Uterus (tissue), 4 donors: ENCODE results near the gene NLGN1. TPM values are rescaled to one million over a fixed set of nuclear protein-coding genes. Genes with fewer than 3 reads are reported as not detected.

ENCODE experiments used
- DNase-seq, 2 donors: peaks; one replicate each; pipeline ENCODE4 v3.0.0-alpha.2; 2019 to 2020
- H3K27ac ChIP-seq, 2 donors: fragments of 200-600 bp; sonication (generic); 1 replicate in 1 of 2; 2 replicates in 1 of 2; pipeline ENCODE4 v1.5.1; 2016 to 2018
- H3K27me3 ChIP-seq, 2 donors: fragments of 200-600 bp; sonication (generic); one replicate each; pipeline ENCODE4 v1.5.1; 2018 to 2019; ENCODE audit warnings: control low read depth in 1 of 2
- H3K36me3 ChIP-seq, 2 donors: fragments of 200-600 bp; sonication (generic); one replicate each; pipeline ENCODE4 v1.5.1; 2019; ENCODE audit warnings: control low read depth in 1 of 2
- H3K4me1 ChIP-seq, 2 donors: fragments of 200-600 bp; sonication (generic); one replicate each; pipeline ENCODE4 v1.5.1; 2018 to 2019; ENCODE audit warnings: control low read depth in 1 of 2
- H3K4me3 ChIP-seq, 2 donors: fragments of 200-600 bp; sonication (generic); 1 replicate in 1 of 2; 2 replicates in 1 of 2; pipeline ENCODE4 v1.5.1; 2018 to 2019; ENCODE audit warnings: mild to moderate bottlenecking in 1 of 2
- H3K9me3 ChIP-seq, 2 donors: fragments of 200-600 bp; sonication (generic); one replicate each; pipeline ENCODE4 v1.5.1; 2019; ENCODE audit warnings: control low read depth in 1 of 2
- CTCF ChIP-seq, 4 experiments: fragments of 200-600 bp in 2 of 4; fragments of 450-650 bp in 2 of 4; sonication (generic) in 2 of 4; IDR thresholded peaks; one replicate each; pipeline ENCODE4 v1.5.1; 2016 to 2019; ENCODE audit warnings: antibody characterized with exemption in 4 of 4, mild to moderate bottlenecking in 2 of 4, moderate library complexity in 1 of 4
- POLR2A ChIP-seq, 2 donors: fragments of 450-650 bp; IDR thresholded peaks; one replicate each; pipeline ENCODE4 v1.6.1; 2016; ENCODE audit warnings: antibody characterized with exemption in 2 of 2, mild to moderate bottlenecking in 1 of 2, moderate library complexity in 1 of 2
- intact Hi-C: fragments of 100-400 bp; cut with DNase I; formaldehyde crosslinking; loops from one replicate; pipeline ENCODE4 v1.15.1; 2023; ENCODE audit warnings: low total_unique reads
- total RNA-seq, 4 donors: library from RNA; depleted of rRNA in 3 of 4; stranded (reverse); fragments of >200 nt in 3 of 4; gene quantifications; one replicate each; pipeline versions ENCODE4 v1.1.0 to v1.2.4, GENCODE V29; 2014 to 2023
- donor health status: DM: yes; HTN: yes; CAD: no.

NLGN1 gene
- total RNA-seq, 4 donors from 2014 or later = 3.6 to 44.8 (median 9.8) TPM

- Histone ChIP-seq H3K4me1 (no peaks in the 10 kb centered on the region), H3K4me3 (no peak overlapping the region), H3K9me3 (no peaks in the 10 kb centered on the region), H3K27ac (no peak overlapping the region), H3K36me3 (no peaks in the 10 kb centered on the region), H3K27me3 (no peaks in the 10 kb centered on the region)
- intact Hi-C loops = no loop called here
- no peak for DNase-seq
- no peak for TF ChIP-seq CTCF (IDR thresholded peaks at IDR 0.05)
- TF ChIP-seq POLR2A (IDR thresholded peaks at IDR 0.05) = no peak
Observed at GRCh38 chr3:173892547-173892946, 495.0 kb downstream of the NLGN1 start.

- no peaks in the 10 kb centered on the region for H3K36me3 ChIP-seq
- H3K4me1 ChIP-seq = no peaks in the 10 kb centered on the region
- DNase-seq = no peak
- no peaks in the 10 kb centered on the region for H3K9me3 ChIP-seq
- H3K4me3 ChIP-seq = no peak overlapping the region
- intact Hi-C loops = no loop called here
- H3K27me3 ChIP-seq = no peaks in the 10 kb centered on the region
- TF ChIP-seq CTCF (IDR thresholded peaks at IDR 0.05) (no peak), POLR2A (IDR thresholded peaks at IDR 0.05) (no peak)
- no peak overlapping the region for H3K27ac ChIP-seq
Observed at GRCh38 chr3:173893066-173893465, 495.5 kb downstream of the NLGN1 start.

- no peak for DNase-seq
- TF ChIP-seq CTCF (IDR thresholded peaks at IDR 0.05) (no peak), POLR2A (IDR thresholded peaks at IDR 0.05) (no peak)
- H3K4me3 ChIP-seq = no peak overlapping the region
- no peaks in the 10 kb centered on the region for H3K4me1 ChIP-seq
- no peak overlapping the region for H3K27ac ChIP-seq
- H3K27me3 ChIP-seq = no peaks in the 10 kb centered on the region
- intact Hi-C loops = no loop called here
- no peaks in the 10 kb centered on the region for H3K9me3 ChIP-seq
- H3K36me3 ChIP-seq = no peaks in the 10 kb centered on the region
Observed at GRCh38 chr3:173893835-173894234, 496.3 kb downstream of the NLGN1 start.

GRCh38 chr3:173897631-173898030, 500.1 kb downstream of the NLGN1 start:
- Histone ChIP-seq H3K27me3 (no peaks in the 10 kb centered on the region), H3K4me1 (no peaks in the 10 kb centered on the region), H3K4me3 (no peak overlapping the region), H3K36me3 (no peaks in the 10 kb centered on the region), H3K27ac (no peak overlapping the region), H3K9me3 (no peaks in the 10 kb centered on the region)
- intact Hi-C loops = no loop called here
- DNase-seq = no peak
- TF ChIP-seq POLR2A (IDR thresholded peaks at IDR 0.05) = no peak
- TF ChIP-seq CTCF (IDR thresholded peaks at IDR 0.05) = no peak

- DNase-seq = no peak
- H3K27ac ChIP-seq = no peak overlapping the region
- H3K4me1 ChIP-seq = no peaks in the 10 kb centered on the region
- no peaks in the 10 kb centered on the region for H3K36me3 ChIP-seq
- TF ChIP-seq CTCF (IDR thresholded peaks at IDR 0.05) (no peak), POLR2A (IDR thresholded peaks at IDR 0.05) (no peak)
- no peak overlapping the region for H3K4me3 ChIP-seq
- H3K27me3 ChIP-seq = no peaks in the 10 kb centered on the region
- intact Hi-C loops = no loop called here
- H3K9me3 ChIP-seq = no peaks in the 10 kb centered on the region
Observed at GRCh38 chr3:173901649-173902048, 504.1 kb downstream of the NLGN1 start.
